GM23338 (cell line): ENCODE data around the gene GOLGA6A. TPM values are rescaled to one million over a fixed set of nuclear protein-coding genes. Genes with fewer than 3 reads are reported as not detected.
A peak's percentile ranks its signal among the peaks of the same experiment; 100 is the strongest.

Experiments
- ATAC-seq: fragments of 200-7000 bp; cut with Tn5 transposase; 3 replicates; pipeline ENCODE4 v1.9.1; 2020
- DNase-seq: peaks from one replicate; pipeline ENCODE4 v3.0.0-alpha.2; 2015; ENCODE audit warnings: low spot score
- H2AFZ ChIP-seq: fragments of 200-600 bp; sonication (generic); 2 replicates; pipeline ENCODE4 v1.8.0; 2016; ENCODE audit warnings: antibody characterized with exemption, mild to moderate bottlenecking, moderate library complexity
- H3F3A ChIP-seq: fragments of 200-600 bp; sonication (generic); replicated peaks from 2 replicates; pipeline ENCODE4 v1.8.0; 2017; ENCODE audit warnings: antibody characterized with exemption, mixed run types, low read depth
- H3K27ac ChIP-seq: fragments of 200-600 bp; sonication (generic); 2 replicates; pipeline ENCODE4 v1.6.1; 2016; ENCODE audit warnings: low read depth
- H3K27me3 ChIP-seq: fragments of 200-600 bp; sonication (generic); 2 replicates; pipeline ENCODE4 v1.8.0; 2016; ENCODE audit warnings: mild to moderate bottlenecking, mixed run types, moderate library complexity; ENCODE audit not compliant: insufficient read depth
- H3K36me3 ChIP-seq: fragments of 200-600 bp; sonication (generic); 2 replicates; pipeline ENCODE4 v1.8.0; 2016; ENCODE audit warnings: mild to moderate bottlenecking; ENCODE audit not compliant: insufficient read depth
- H3K4me1 ChIP-seq: fragments of 200-600 bp; sonication (generic); 2 replicates; pipeline ENCODE4 v1.8.0; 2016; ENCODE audit warnings: mild to moderate bottlenecking, moderate library complexity; ENCODE audit not compliant: insufficient read depth
- H3K4me2 ChIP-seq: fragments of 200-600 bp; sonication (generic); 2 replicates; pipeline ENCODE4 v1.7.1; 2017; ENCODE audit warnings: mixed run types
- H3K4me3 ChIP-seq: fragments of 200-600 bp; sonication (generic); 2 replicates; pipeline ENCODE4 v1.6.1; 2016; ENCODE audit warnings: mixed run types
- H3K79me2 ChIP-seq: fragments of 200-600 bp; sonication (generic); replicated peaks from 2 replicates; pipeline ENCODE4 v1.8.0; 2017; ENCODE audit warnings: mild to moderate bottlenecking; ENCODE audit not compliant: insufficient read depth
- H3K9me2 ChIP-seq: fragments of 200-600 bp; sonication (generic); 2 replicates; pipeline ENCODE4 v1.8.0; 2017; ENCODE audit not compliant: insufficient read depth
- H4K20me1 ChIP-seq: fragments of 200-600 bp; sonication (generic); replicated peaks from 2 replicates; pipeline ENCODE4 v1.8.0; 2017; ENCODE audit warnings: mild to moderate bottlenecking; ENCODE audit not compliant: insufficient read depth
- H3K27ac Mint-ChIP-seq: 2 replicates; pipeline ENCODE4 v1.8.0; 2020; ENCODE audit warnings: inconsistent platforms, mild to moderate bottlenecking, moderate library complexity, mixed read lengths
- H3K27me3 Mint-ChIP-seq: 3 replicates; pipeline ENCODE4 v1.8.0; 2022; ENCODE audit warnings: low read depth, mild to moderate bottlenecking, moderate library complexity, mixed read lengths, inconsistent platforms; ENCODE audit not compliant: insufficient read depth, poor library complexity
- H3K36me3 Mint-ChIP-seq: 3 replicates; pipeline ENCODE4 v1.8.0; 2021; ENCODE audit warnings: low read depth, mild to moderate bottlenecking, inconsistent platforms, moderate library complexity, mixed read lengths
- H3K4me1 Mint-ChIP-seq: 3 replicates; pipeline ENCODE4 v1.8.0; 2020; ENCODE audit warnings: mild to moderate bottlenecking, inconsistent platforms, mixed read lengths
- H3K4me3 Mint-ChIP-seq: 3 replicates; pipeline ENCODE4 v1.8.0; 2021; ENCODE audit warnings: moderate library complexity, mild to moderate bottlenecking, inconsistent platforms, mixed read lengths
- H3K9me3 Mint-ChIP-seq: 3 replicates; pipeline ENCODE4 v1.8.0; 2020; ENCODE audit warnings: moderate library complexity, mild to moderate bottlenecking, inconsistent platforms, mixed read lengths
- CREB1 ChIP-seq: fragments of 250-450 bp; sonication (Bioruptor Pico); IDR thresholded peaks from 2 replicates; pipeline ENCODE4 v1.5.0; 2020; ENCODE audit warnings: low read depth, mild to moderate bottlenecking, moderate library complexity
- CTCF ChIP-seq, 2 experiments: fragments of 200-600 bp in 1 of 2; sonication (generic) in 1 of 2; conservative IDR thresholded peaks; 2 replicates each; pipeline versions ENCODE4 v1.5.1 to v1.6.1; 2016 to 2017; ENCODE audit warnings: antibody characterized with exemption in 2 of 2, low read depth in 2 of 2, mild to moderate bottlenecking in 2 of 2, moderate library complexity in 1 of 2
- ETS1 ChIP-seq: IDR thresholded peaks from 2 replicates; pipeline ENCODE4 v1.6.1; 2016; ENCODE audit warnings: antibody characterized with exemption
- EZH2 ChIP-seq: fragments of 200-600 bp; sonication (generic); IDR thresholded peaks from one replicate; pipeline ENCODE4 v1.8.0; 2017; ENCODE audit warnings: antibody characterized with exemption, mild to moderate bottlenecking, low read depth; ENCODE audit not compliant: unreplicated experiment
- EZH2phosphoT487 ChIP-seq: fragments of 200-600 bp; sonication (generic); IDR thresholded peaks from one replicate; pipeline ENCODE4 v1.8.1; 2018; ENCODE audit warnings: antibody characterized with exemption; ENCODE audit not compliant: unreplicated experiment
- JUNB ChIP-seq: IDR thresholded peaks from one replicate; pipeline ENCODE4 v1.6.1; 2016; ENCODE audit warnings: antibody characterized with exemption; ENCODE audit not compliant: unreplicated experiment
- NANOG ChIP-seq: IDR thresholded peaks from 2 replicates; pipeline ENCODE4 v1.6.1; 2016; ENCODE audit warnings: antibody characterized with exemption, borderline replicate concordance
- POLR2AphosphoS5 ChIP-seq: IDR thresholded peaks from 2 replicates; pipeline ENCODE4 v1.6.1; 2016; ENCODE audit warnings: antibody characterized with exemption, low read depth
- REST ChIP-seq: IDR thresholded peaks from one replicate; pipeline ENCODE4 v1.6.1; 2018; ENCODE audit warnings: antibody characterized with exemption; ENCODE audit not compliant: unreplicated experiment
- STAT1 ChIP-seq: IDR thresholded peaks from one replicate; pipeline ENCODE4 v1.6.1; 2016; ENCODE audit warnings: antibody characterized with exemption; ENCODE audit not compliant: unreplicated experiment
- ZNF114 ChIP-seq: fragments of 250-450 bp; sonication (Bioruptor Pico); IDR thresholded peaks from 2 replicates; pipeline ENCODE4 v1.5.0; 2020; ENCODE audit warnings: mild to moderate bottlenecking, moderate library complexity
- ZNF331 ChIP-seq: fragments of 250-450 bp; sonication (Bioruptor Pico); IDR thresholded peaks from 2 replicates; pipeline ENCODE4 v1.5.0; 2020; ENCODE audit warnings: low read depth, mild to moderate bottlenecking, moderate library complexity
- ZNF462 ChIP-seq: fragments of 250-450 bp; sonication (Bioruptor Pico); IDR thresholded peaks from 2 replicates; pipeline ENCODE4 v1.5.0; 2020; ENCODE audit warnings: mild to moderate bottlenecking, moderate library complexity
- polyA plus RNA-seq: library from polyadenylated mRNA; unstranded; fragments of >200 nt; fragmentation: Nextera tagmentation; extraction: Ambion mirVana; gene quantifications from 2 replicates; pipeline ENCODE4 v1.2.1, GENCODE V29; 2016
- total RNA-seq: library from RNA; depleted of rRNA; stranded (reverse); fragments of >200 nt; shearing (Covaris generic); gene quantifications from 2 replicates; pipeline ENCODE4 v1.2.3, GENCODE V29; 2014

GOLGA6A gene
- total and polyA plus RNA-seq, 2 experiments from 2014 or later = 0.18 to 2.1 TPM

GRCh38 chr15:74123658-74124057 lies 41.3 kb upstream of the GOLGA6A start:
- Mint-ChIP-seq H3K4me3 (no peak overlapping the region), H3K4me1 (peaks cover 29% of the 10 kb centered on the region), H3K36me3 (no peaks in the 10 kb centered on the region), H3K27ac (no peak overlapping the region), H3K27me3 (peaks cover 48% of the 10 kb centered on the region), H3K9me3 (no peaks in the 10 kb centered on the region)
- peaks cover 26% of the 10 kb centered on the region for H3K4me1 ChIP-seq
- no peak for ATAC-seq
- H3K27me3 ChIP-seq = peaks cover 49% of the 10 kb centered on the region
- no peak for TF ChIP-seq NANOG
- no peak for TF ChIP-seq JUNB
- TF ChIP-seq ZNF114 (CRISPR knock-in tag) = no peak
- TF ChIP-seq STAT1 = no peak
- no peak for TF ChIP-seq EZH2
- TF ChIP-seq CREB1 = no peak
- TF ChIP-seq CTCF (conservative IDR thresholded peaks at IDR 0.05; ENCODE audit: low read depth in 2 of 2) = no peak
- TF ChIP-seq POLR2AphosphoS5 = no peak
- TF ChIP-seq ETS1 = no peak
- no peak for TF ChIP-seq REST
- no peak for TF ChIP-seq ZNF331 (CRISPR knock-in tag)
- TF ChIP-seq ZNF462 (CRISPR knock-in tag) = no peak
- TF ChIP-seq EZH2phosphoT487 = no peak
- 0 out of 2 replicates have a peak, but pooled peaks cover 4% of the 10 kb centered on the region for H3F3A ChIP-seq
- H3K27ac ChIP-seq = no peak overlapping the region
- no peaks in the 10 kb centered on the region for H3K36me3 ChIP-seq
- no peak overlapping the region for H3K4me3 ChIP-seq
- no peaks in the 10 kb centered on the region for H3K79me2 ChIP-seq
- peak overlapping the region; percentile 64; the same call in 1 of the 2 replicates for H3K4me2 ChIP-seq
- H3K9me2 ChIP-seq = no peaks in the 10 kb centered on the region
- DNase-seq = no peak
- H4K20me1 ChIP-seq = no peaks in the 10 kb centered on the region
- peak overlapping the region; percentile 91 for H2AFZ ChIP-seq
